ENCODE measurements around the gene RAB1B.
"Not testable (repeated sequence)": the region's sequence is repeated elsewhere in the genome, so short reads cannot be mapped to it uniquely, and the experiment has no call there.

The RAB1B gene

GRCh38 chr11:66317723-66318599, 49.5 kb downstream of the RAB1B start:
- H3K9me3 Mint-ChIP-seq: peaks cover 8% of the 10 kb centered on the region
- no peak for TF ChIP-seq CTCF (IDR thresholded peaks at IDR 0.05; ENCODE audit: unreplicated experiment in 3 of 3)
- peak overlapping the region; percentile 99 to 100 (median 100) for H3K27ac Mint-ChIP-seq
- peak overlapping the region; percentile 77 to 92 (median 89) for H3K4me3 Mint-ChIP-seq
- H3K27me3 Mint-ChIP-seq (ENCODE audit: low read depth): peaks cover 11% of the 10 kb centered on the region
- H3K4me1 Mint-ChIP-seq: peaks cover 52% of the 10 kb centered on the region
- peaks cover 4% of the 10 kb centered on the region for H3K36me3 Mint-ChIP-seq (ENCODE audit: low read depth)

- H3K4me3 Mint-ChIP-seq: peak overlapping the region; percentile 44 to 63 (median 47)
- H3K27me3 Mint-ChIP-seq (ENCODE audit: low read depth): peaks cover 11% of the 10 kb centered on the region
- TF ChIP-seq CTCF (IDR thresholded peaks at IDR 0.05; ENCODE audit: unreplicated experiment in 3 of 3): no peak
- H3K36me3 Mint-ChIP-seq (ENCODE audit: low read depth): peaks cover 4% of the 10 kb centered on the region
- peaks cover 8% of the 10 kb centered on the region for H3K9me3 Mint-ChIP-seq
- peaks cover 58% of the 10 kb centered on the region for H3K4me1 Mint-ChIP-seq
- peak overlapping the region; percentile 99 to 100 (median 100) for H3K27ac Mint-ChIP-seq
These were observed 50.1 kb downstream of the RAB1B start for GRCh38 chr11:66318600-66318970.

- peak overlapping the region; percentile 86 to 100 (median 99) for H3K27ac Mint-ChIP-seq
- not testable (repeated sequence) for H3K4me3 Mint-ChIP-seq; H3K36me3 Mint-ChIP-seq (ENCODE audit: low read depth); H3K9me3 Mint-ChIP-seq; H3K27me3 Mint-ChIP-seq (ENCODE audit: low read depth)
- peaks cover 65% of the 10 kb centered on the region for H3K4me1 Mint-ChIP-seq
These were observed 51.9 kb downstream of the RAB1B start for GRCh38 chr11:66320289-66320688.

GRCh38 chr11:66320748-66321147, 52.3 kb downstream of the RAB1B start:
- H3K27me3 Mint-ChIP-seq (ENCODE audit: low read depth); H3K36me3 Mint-ChIP-seq (ENCODE audit: low read depth); H3K9me3 Mint-ChIP-seq; H3K4me3 Mint-ChIP-seq; H3K27ac Mint-ChIP-seq: not testable (repeated sequence)
- H3K4me1 Mint-ChIP-seq: peaks cover 63% of the 10 kb centered on the region

GRCh38 chr11:66321606-66322005, 53.2 kb downstream of the RAB1B start:
- H3K4me3 Mint-ChIP-seq: no peak overlapping the region
- TF ChIP-seq CTCF (IDR thresholded peaks at IDR 0.05; ENCODE audit: unreplicated experiment in 3 of 3): no peak
- H3K4me1 Mint-ChIP-seq: peaks cover 65% of the 10 kb centered on the region
- H3K36me3 Mint-ChIP-seq (ENCODE audit: low read depth): no peaks in the 10 kb centered on the region
- peaks cover 7% of the 10 kb centered on the region for H3K27me3 Mint-ChIP-seq (ENCODE audit: low read depth)
- H3K27ac Mint-ChIP-seq: peak overlapping the region in 1 of 3 experiments; percentile 76
- peaks cover 8% of the 10 kb centered on the region for H3K9me3 Mint-ChIP-seq

- Mint-ChIP-seq H3K4me3 (peak overlapping the region in 1 of 3 experiments; percentile 57), H3K27me3 (ENCODE audit: low read depth) (peaks cover 3% of the 10 kb centered on the region), H3K27ac (peak overlapping the region; percentile 76 to 93 (median 90)), H3K36me3 (ENCODE audit: low read depth) (no peaks in the 10 kb centered on the region), H3K9me3 (peaks cover 8% of the 10 kb centered on the region), H3K4me1 (peaks cover 64% of the 10 kb centered on the region)
- TF ChIP-seq CTCF (IDR thresholded peaks at IDR 0.05; ENCODE audit: unreplicated experiment in 3 of 3): no peak
These were observed 54.4 kb downstream of the RAB1B start for GRCh38 chr11:66322732-66323427.
